KMS-11 (cell line): ENCODE measurements around the gene SGCD.

Source experiments
- H2AFZ ChIP-seq: fragments of 200-600 bp; sonication (generic); 2 replicates; pipeline ENCODE4 v1.6.1; 2016; ENCODE audit warnings: antibody characterized with exemption, mixed run types, low read depth
- H3K27ac ChIP-seq: fragments of 200-600 bp; sonication (generic); 2 replicates; pipeline ENCODE4 v1.6.1; 2016; ENCODE audit warnings: mild to moderate bottlenecking, mixed run types
- H3K27me3 ChIP-seq: fragments of 200-600 bp; sonication (generic); 2 replicates; pipeline ENCODE4 v1.6.1; 2017; ENCODE audit warnings: mild to moderate bottlenecking, low read depth, mixed run types, moderate library complexity; ENCODE audit not compliant: insufficient read depth
- H3K36me3 ChIP-seq: fragments of 200-600 bp; sonication (generic); 2 replicates; pipeline ENCODE4 v1.6.1; 2017; ENCODE audit warnings: mild to moderate bottlenecking, mixed run types; ENCODE audit not compliant: insufficient read depth
- H3K4me1 ChIP-seq: fragments of 200-600 bp; sonication (generic); 2 replicates; pipeline ENCODE4 v1.6.1; 2016; ENCODE audit warnings: mild to moderate bottlenecking, low read depth, mixed run types; ENCODE audit not compliant: poor library complexity, severe bottlenecking
- H3K4me2 ChIP-seq: fragments of 200-600 bp; sonication (generic); 2 replicates; pipeline ENCODE4 v1.7.0; 2016; ENCODE audit warnings: mild to moderate bottlenecking, mixed run types
- H3K4me3 ChIP-seq: fragments of 200-600 bp; sonication (generic); IDR thresholded peaks from 2 replicates; pipeline ENCODE4 v1.6.1; 2017; ENCODE audit warnings: low read depth, low read length, mixed read lengths; ENCODE audit not compliant: insufficient read depth
- H3K79me2 ChIP-seq: fragments of 200-600 bp; sonication (generic); 2 replicates; pipeline ENCODE4 v1.6.1; 2016; ENCODE audit warnings: low read depth, mixed run types; ENCODE audit not compliant: insufficient read depth
- H3K9ac ChIP-seq: fragments of 200-600 bp; sonication (generic); 2 replicates; pipeline ENCODE4 v1.6.1; 2016; ENCODE audit warnings: mild to moderate bottlenecking, mixed run types
- H4K20me1 ChIP-seq: fragments of 200-600 bp; sonication (generic); 2 replicates; pipeline ENCODE4 v1.6.1; 2016; ENCODE audit warnings: mild to moderate bottlenecking, mixed run types; ENCODE audit not compliant: insufficient read depth
- TF ChIP-seq, protein P1 (sequence below): fragments of 200-600 bp; sonication (generic); conservative IDR thresholded peaks from 2 replicates; pipeline ENCODE4 v1.6.1; 2017; ENCODE audit warnings: low read depth, mild to moderate bottlenecking, antibody characterized with exemption, low read length, moderate library complexity, mixed read lengths

SGCD gene

DNA sequence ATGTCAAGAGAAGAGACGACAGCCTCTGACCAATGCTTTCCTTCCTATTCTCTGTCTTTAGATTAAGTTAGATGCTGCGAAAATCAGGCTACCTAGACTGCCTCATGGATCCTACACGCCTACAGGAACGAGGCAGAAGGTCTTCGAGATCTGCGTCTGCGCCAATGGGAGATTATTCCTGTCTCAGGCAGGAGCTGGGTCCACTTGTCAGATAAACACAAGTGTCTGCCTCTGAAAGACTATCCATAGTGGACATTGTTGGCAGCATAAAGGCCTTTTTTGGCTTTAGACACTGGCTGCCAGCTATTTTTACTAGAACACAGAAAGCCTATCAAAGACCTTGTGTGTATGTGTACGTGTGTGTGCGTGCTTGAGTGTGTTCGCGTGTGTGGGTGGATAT lies 432.2 kb downstream of the SGCD start:
- Histone ChIP-seq H4K20me1 (no peaks in the 10 kb centered on the region), H2AFZ (no peak overlapping the region), H3K27ac (no peak overlapping the region), H3K36me3 (no peaks in the 10 kb centered on the region), H3K27me3 (no peaks in the 10 kb centered on the region), H3K9ac (no peak overlapping the region), H3K4me3 (no peak overlapping the region), H3K4me1 (peaks cover 17% of the 10 kb centered on the region), H3K79me2 (no peaks in the 10 kb centered on the region), H3K4me2 (no peak overlapping the region)
- TF ChIP-seq, protein P1, sequence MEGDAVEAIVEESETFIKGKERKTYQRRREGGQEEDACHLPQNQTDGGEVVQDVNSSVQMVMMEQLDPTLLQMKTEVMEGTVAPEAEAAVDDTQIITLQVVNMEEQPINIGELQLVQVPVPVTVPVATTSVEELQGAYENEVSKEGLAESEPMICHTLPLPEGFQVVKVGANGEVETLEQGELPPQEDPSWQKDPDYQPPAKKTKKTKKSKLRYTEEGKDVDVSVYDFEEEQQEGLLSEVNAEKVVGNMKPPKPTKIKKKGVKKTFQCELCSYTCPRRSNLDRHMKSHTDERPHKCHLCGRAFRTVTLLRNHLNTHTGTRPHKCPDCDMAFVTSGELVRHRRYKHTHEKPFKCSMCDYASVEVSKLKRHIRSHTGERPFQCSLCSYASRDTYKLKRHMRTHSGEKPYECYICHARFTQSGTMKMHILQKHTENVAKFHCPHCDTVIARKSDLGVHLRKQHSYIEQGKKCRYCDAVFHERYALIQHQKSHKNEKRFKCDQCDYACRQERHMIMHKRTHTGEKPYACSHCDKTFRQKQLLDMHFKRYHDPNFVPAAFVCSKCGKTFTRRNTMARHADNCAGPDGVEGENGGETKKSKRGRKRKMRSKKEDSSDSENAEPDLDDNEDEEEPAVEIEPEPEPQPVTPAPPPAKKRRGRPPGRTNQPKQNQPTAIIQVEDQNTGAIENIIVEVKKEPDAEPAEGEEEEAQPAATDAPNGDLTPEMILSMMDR, result no peak

DNA sequence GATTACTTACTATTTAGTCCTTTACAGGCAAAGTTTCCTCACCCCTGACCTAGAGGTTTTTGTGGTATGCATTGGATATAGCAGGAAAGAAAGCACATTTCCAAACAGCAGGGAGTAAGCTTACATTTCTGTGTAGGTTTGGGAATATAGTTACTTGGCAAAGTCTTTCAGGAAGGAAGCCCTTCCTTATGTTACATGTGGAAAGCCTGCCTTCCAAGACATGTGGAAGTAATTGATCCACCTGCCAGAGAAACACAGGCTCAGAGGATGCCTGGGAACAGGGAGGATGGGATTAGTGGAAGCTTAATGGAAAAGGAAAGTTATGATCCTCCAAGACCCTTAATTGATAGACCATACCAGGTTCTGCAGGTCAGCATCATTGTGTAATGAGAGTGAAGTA lies 435.8 kb downstream of the SGCD start:
- H3K36me3 ChIP-seq, result no peaks in the 10 kb centered on the region
- no peak overlapping the region for H2AFZ ChIP-seq
- H3K4me1 ChIP-seq, result no peaks in the 10 kb centered on the region
- no peak overlapping the region for H3K27ac ChIP-seq
- H3K4me2 ChIP-seq, result no peak overlapping the region
- no peaks in the 10 kb centered on the region for H3K79me2 ChIP-seq
- no peak overlapping the region for H3K4me3 ChIP-seq
- no peak overlapping the region for H3K9ac ChIP-seq
- no peaks in the 10 kb centered on the region for H3K27me3 ChIP-seq
- H4K20me1 ChIP-seq, result no peaks in the 10 kb centered on the region
- TF ChIP-seq, protein P1, result no peak

DNA sequence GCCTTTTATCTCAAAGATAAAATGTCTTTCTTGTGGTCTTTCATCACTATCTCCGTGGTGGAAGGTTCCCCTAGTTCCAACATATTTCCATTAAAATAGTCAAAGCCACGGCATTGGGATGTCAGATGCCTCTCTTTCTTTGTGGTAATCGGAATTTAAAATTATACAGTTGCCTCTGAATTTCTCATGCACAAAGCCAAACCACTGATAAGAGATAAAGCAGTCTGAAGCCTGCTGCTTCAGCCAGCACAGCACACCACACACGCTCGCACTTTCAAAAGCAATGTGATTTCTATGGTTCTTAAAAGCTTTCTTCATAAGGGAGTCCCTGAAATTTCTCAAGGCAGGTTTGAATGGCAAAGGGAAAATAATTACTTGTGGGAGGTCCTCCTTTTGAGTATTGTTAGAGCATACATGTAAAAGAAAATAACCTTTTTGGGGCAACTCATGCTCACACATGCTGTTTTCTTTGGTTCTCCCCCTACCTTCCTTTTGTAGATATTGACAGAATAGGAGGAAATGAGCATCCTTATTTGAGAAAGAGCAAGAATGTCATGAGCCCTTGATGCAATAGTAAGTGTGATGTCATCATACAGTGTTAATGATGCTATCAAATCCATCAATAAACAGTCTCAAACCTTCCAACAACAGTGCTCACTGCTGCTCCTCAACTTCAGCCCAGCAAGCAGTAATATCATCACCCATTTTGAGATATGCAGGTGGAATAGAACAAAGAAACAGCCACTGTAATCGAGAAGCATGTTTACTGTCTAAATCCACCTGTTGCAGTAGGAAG lies 437.4 kb downstream of the SGCD start:
- Histone ChIP-seq H3K27ac (no peak overlapping the region), H3K36me3 (no peaks in the 10 kb centered on the region), H3K79me2 (no peaks in the 10 kb centered on the region), H3K27me3 (no peaks in the 10 kb centered on the region), H3K4me3 (no peak overlapping the region), H4K20me1 (no peaks in the 10 kb centered on the region), H3K4me2 (no peak overlapping the region), H2AFZ (no peak overlapping the region), H3K4me1 (no peaks in the 10 kb centered on the region), H3K9ac (no peak overlapping the region)
- TF ChIP-seq, protein P1, result no peak

DNA sequence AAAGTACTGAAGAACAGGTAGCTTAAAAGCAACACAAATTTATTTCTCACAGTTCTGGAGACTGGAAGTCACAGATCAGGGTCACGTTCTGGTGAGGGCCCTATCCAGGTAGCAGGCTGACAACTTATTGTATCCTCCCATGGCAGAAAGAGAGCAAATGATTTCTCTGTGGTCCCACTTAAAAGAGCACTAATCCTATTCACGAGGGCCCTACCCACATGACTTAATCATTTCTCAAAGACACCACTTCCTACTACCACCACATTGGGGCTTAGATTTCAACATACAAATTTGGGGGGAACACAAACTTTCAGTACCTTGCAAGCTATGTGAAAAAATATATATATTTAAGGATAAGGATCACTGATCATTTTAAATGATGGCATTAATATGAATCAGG lies 447.3 kb downstream of the SGCD start:
- no peaks in the 10 kb centered on the region for H3K79me2 ChIP-seq
- TF ChIP-seq, protein P1, result no peak
- no peaks in the 10 kb centered on the region for H4K20me1 ChIP-seq
- H3K27ac ChIP-seq, result no peak overlapping the region
- no peak overlapping the region for H3K4me2 ChIP-seq
- H3K27me3 ChIP-seq, result no peaks in the 10 kb centered on the region
- H3K4me1 ChIP-seq, result no peaks in the 10 kb centered on the region
- no peak overlapping the region for H3K4me3 ChIP-seq
- H2AFZ ChIP-seq, result no peak overlapping the region
- H3K36me3 ChIP-seq, result no peaks in the 10 kb centered on the region
- H3K9ac ChIP-seq, result no peak overlapping the region
